Measurements from ENCODE around the gene APOA5. TPM values are rescaled to one million over a fixed set of nuclear protein-coding genes. Genes with fewer than 3 reads are reported as not detected.

The APOA5 gene
- total RNA-seq, 1 experiment from 2014 or later = 0.20 TPM

GRCh38 chr11:116750070-116750718 lies 41.5 kb downstream of the APOA5 start:
- H3K36me3 Mint-ChIP-seq = peaks cover 34% of the 10 kb centered on the region
- ATAC-seq = no peak
- POLR2A ChIA-PET = no interaction called here
- no peaks in the 10 kb centered on the region for H3K4me1 Mint-ChIP-seq
- H3K27ac Mint-ChIP-seq = no peak overlapping the region
- no peak for TF ChIP-seq ZNF671 (CRISPR knock-in tag; IDR thresholded peaks at IDR 0.05)
- no peak for DNase-seq (ENCODE audit: low spot score)
- H3K4me3 Mint-ChIP-seq = no peak overlapping the region
- H3K27me3 Mint-ChIP-seq (ENCODE audit: low read depth) = no peaks in the 10 kb centered on the region
- CTCF ChIA-PET = interaction anchor here (1.0 to 2.0 kb wide), 2 partner anchors 41 to 85 kb away, joined by 3 to 4 read pairs; partner anchors contain the start of gene APOA5
- H3K9me3 Mint-ChIP-seq = no peaks in the 10 kb centered on the region

- TF ChIP-seq ZNF138 (CRISPR knock-in tag; conservative IDR thresholded peaks at IDR 0.05) (no peak), HMGXB4 (CRISPR knock-in tag; IDR thresholded peaks at IDR 0.05) (no peak), ERG (CRISPR knock-in tag; IDR thresholded peaks at IDR 0.05) (no peak), IRF2 (CRISPR knock-in tag; IDR thresholded peaks at IDR 0.05; ENCODE audit: borderline replicate concordance, low read depth) (no peak), E2F5 (CRISPR knock-in tag; IDR thresholded peaks at IDR 0.05) (no peak), SP1 (CRISPR knock-in tag; conservative IDR thresholded peaks at IDR 0.05) (no peak), FOXP4 (CRISPR knock-in tag; IDR thresholded peaks at IDR 0.05) (no peak), TCF7 (CRISPR knock-in tag; IDR thresholded peaks at IDR 0.05; ENCODE audit: low read depth) (no peak), ZNF425 (CRISPR knock-in tag; conservative IDR thresholded peaks at IDR 0.05) (no peak)
- ChIA-PET CTCF (interaction anchor here (0.7 to 5.1 kb wide), 12 partner anchors 9 to 491 kb away, joined by 3 to 91 read pairs (median 4); partner anchors contain the start of genes APOA1, RNF214 and SIDT2), POLR2A (no interaction called here)
- Mint-ChIP-seq H3K9me3 (no peaks in the 10 kb centered on the region), H3K4me1 (peaks cover 32% of the 10 kb centered on the region), H3K27ac (peak overlapping the region; percentile 86), H3K4me3 (no peak overlapping the region), H3K27me3 (ENCODE audit: low read depth) (no peaks in the 10 kb centered on the region), H3K36me3 (peaks cover 3% of the 10 kb centered on the region)
- DNase-seq (ENCODE audit: low spot score) (no peak), ATAC-seq (peak; percentile 56)
Observed at GRCh38 chr11:116742104-116742503, 49.6 kb downstream of the APOA5 start.

GRCh38 chr11:116740741-116741140 lies 50.9 kb downstream of the APOA5 start:
- ChIA-PET POLR2A (no interaction called here), CTCF (interaction anchor here (5.1 kb wide), 1 partner anchor 8 kb away, joined by 91 read pairs; no protein-coding TSS in a partner anchor)
- Mint-ChIP-seq H3K9me3 (no peaks in the 10 kb centered on the region), H3K36me3 (no peaks in the 10 kb centered on the region), H3K4me3 (no peak overlapping the region), H3K27me3 (ENCODE audit: low read depth) (no peaks in the 10 kb centered on the region), H3K27ac (peak overlapping the region; percentile 17; the same call in 1 of the 2 replicates), H3K4me1 (peaks cover 32% of the 10 kb centered on the region)
- DNase-seq (ENCODE audit: low spot score) = no peak
- ATAC-seq = no peak
- TF ChIP-seq SP1 (CRISPR knock-in tag; conservative IDR thresholded peaks at IDR 0.05) (no peak), ZMAT4 (CRISPR knock-in tag; IDR thresholded peaks at IDR 0.05) (no peak), MXD4 (CRISPR knock-in tag; IDR thresholded peaks at IDR 0.05; ENCODE audit: borderline replicate concordance) (no peak), CDX4 (CRISPR knock-in tag; IDR thresholded peaks at IDR 0.05; ENCODE audit: borderline replicate concordance) (no peak), JUN (CRISPR knock-in tag; IDR thresholded peaks at IDR 0.05) (no peak), USF2 (CRISPR knock-in tag; IDR thresholded peaks at IDR 0.05) (no peak), ATF2 (CRISPR knock-in tag; IDR thresholded peaks at IDR 0.05; ENCODE audit: borderline replicate concordance, low read depth) (no peak)

Measured in WTC11 (cell line).